Measurements from ENCODE around the gene PHF14.

GRCh38 chr7:11170863-11171568 is 197.3 kb downstream of the PHF14 start:
- TF ChIP-seq ZFX (IDR thresholded peaks at IDR 0.05), result no peak
- TF ChIP-seq CTCF (conservative IDR thresholded peaks at IDR 0.05), result no peak
